ENCODE results near the gene PRKAR1A.

GRCh38 chr17:68513932-68514331, 1.7 kb downstream of the PRKAR1A start:
- TF ChIP-seq ATF6 (CRISPR knock-in tag; IDR thresholded peaks at IDR 0.05): no peak
- TF ChIP-seq, protein P1, sequence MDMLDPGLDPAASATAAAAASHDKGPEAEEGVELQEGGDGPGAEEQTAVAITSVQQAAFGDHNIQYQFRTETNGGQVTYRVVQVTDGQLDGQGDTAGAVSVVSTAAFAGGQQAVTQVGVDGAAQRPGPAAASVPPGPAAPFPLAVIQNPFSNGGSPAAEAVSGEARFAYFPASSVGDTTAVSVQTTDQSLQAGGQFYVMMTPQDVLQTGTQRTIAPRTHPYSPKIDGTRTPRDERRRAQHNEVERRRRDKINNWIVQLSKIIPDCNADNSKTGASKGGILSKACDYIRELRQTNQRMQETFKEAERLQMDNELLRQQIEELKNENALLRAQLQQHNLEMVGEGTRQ (CRISPR knock-in tag; IDR thresholded peaks at IDR 0.05): no peak
- TF ChIP-seq, protein P2, sequence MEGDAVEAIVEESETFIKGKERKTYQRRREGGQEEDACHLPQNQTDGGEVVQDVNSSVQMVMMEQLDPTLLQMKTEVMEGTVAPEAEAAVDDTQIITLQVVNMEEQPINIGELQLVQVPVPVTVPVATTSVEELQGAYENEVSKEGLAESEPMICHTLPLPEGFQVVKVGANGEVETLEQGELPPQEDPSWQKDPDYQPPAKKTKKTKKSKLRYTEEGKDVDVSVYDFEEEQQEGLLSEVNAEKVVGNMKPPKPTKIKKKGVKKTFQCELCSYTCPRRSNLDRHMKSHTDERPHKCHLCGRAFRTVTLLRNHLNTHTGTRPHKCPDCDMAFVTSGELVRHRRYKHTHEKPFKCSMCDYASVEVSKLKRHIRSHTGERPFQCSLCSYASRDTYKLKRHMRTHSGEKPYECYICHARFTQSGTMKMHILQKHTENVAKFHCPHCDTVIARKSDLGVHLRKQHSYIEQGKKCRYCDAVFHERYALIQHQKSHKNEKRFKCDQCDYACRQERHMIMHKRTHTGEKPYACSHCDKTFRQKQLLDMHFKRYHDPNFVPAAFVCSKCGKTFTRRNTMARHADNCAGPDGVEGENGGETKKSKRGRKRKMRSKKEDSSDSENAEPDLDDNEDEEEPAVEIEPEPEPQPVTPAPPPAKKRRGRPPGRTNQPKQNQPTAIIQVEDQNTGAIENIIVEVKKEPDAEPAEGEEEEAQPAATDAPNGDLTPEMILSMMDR (IDR thresholded peaks at IDR 0.05): no peak
- TF ChIP-seq CREB1 (CRISPR knock-in tag; IDR thresholded peaks at IDR 0.05): no peak
- TF ChIP-seq, protein P3, sequence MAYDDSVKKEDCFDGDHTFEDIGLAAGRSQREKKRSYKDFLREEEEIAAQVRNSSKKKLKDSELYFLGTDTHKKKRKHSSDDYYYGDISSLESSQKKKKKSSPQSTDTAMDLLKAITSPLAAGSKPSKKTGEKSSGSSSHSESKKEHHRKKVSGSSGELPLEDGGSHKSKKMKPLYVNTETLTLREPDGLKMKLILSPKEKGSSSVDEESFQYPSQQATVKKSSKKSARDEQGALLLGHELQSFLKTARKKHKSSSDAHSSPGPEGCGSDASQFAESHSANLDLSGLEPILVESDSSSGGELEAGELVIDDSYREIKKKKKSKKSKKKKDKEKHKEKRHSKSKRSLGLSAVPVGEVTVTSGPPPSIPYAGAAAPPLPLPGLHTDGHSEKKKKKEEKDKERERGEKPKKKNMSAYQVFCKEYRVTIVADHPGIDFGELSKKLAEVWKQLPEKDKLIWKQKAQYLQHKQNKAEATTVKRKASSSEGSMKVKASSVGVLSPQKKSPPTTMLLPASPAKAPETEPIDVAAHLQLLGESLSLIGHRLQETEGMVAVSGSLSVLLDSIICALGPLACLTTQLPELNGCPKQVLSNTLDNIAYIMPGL (CRISPR knock-in tag; IDR thresholded peaks at IDR 0.05): no peak
- TF ChIP-seq ESRRA (CRISPR knock-in tag; IDR thresholded peaks at IDR 0.05; ENCODE audit: borderline replicate concordance): no peak
- no peak for TF ChIP-seq NFYB (CRISPR knock-in tag; conservative IDR thresholded peaks at IDR 0.05; ENCODE audit: low read depth)
- no peak for TF ChIP-seq IRF1 (CRISPR knock-in tag; IDR thresholded peaks at IDR 0.05)
- TF ChIP-seq CBFB (CRISPR knock-in tag; IDR thresholded peaks at IDR 0.05; ENCODE audit: low read depth): no peak
- TF ChIP-seq, protein P4, sequence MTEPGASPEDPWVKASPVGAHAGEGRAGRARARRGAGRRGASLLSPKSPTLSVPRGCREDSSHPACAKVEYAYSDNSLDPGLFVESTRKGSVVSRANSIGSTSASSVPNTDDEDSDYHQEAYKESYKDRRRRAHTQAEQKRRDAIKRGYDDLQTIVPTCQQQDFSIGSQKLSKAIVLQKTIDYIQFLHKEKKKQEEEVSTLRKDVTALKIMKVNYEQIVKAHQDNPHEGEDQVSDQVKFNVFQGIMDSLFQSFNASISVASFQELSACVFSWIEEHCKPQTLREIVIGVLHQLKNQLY (CRISPR knock-in tag; IDR thresholded peaks at IDR 0.05): no peak

Measured in WTC11 (cell line).